ENCODE measurements around the gene RAB6A.

DNA sequence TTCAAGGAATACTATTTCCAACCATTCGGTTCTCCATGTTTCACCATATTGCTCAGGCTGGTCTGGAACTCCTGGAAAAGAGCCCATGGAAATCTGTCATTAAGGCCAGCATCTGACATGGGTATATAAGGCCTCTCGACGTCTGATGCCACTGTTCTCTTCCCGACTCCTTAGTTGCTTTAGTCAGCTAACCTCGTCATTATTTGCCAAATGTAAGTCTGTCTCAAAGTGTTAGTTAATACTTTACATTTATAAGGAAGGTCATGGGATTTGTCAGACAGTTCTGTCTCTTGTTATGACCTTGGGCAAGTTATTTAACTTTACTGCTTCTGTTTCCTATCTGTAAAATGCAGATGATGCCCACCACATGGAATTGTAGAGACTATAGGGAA, 28.4 kb upstream of the RAB6A start:
- TF ChIP-seq, protein P1, sequence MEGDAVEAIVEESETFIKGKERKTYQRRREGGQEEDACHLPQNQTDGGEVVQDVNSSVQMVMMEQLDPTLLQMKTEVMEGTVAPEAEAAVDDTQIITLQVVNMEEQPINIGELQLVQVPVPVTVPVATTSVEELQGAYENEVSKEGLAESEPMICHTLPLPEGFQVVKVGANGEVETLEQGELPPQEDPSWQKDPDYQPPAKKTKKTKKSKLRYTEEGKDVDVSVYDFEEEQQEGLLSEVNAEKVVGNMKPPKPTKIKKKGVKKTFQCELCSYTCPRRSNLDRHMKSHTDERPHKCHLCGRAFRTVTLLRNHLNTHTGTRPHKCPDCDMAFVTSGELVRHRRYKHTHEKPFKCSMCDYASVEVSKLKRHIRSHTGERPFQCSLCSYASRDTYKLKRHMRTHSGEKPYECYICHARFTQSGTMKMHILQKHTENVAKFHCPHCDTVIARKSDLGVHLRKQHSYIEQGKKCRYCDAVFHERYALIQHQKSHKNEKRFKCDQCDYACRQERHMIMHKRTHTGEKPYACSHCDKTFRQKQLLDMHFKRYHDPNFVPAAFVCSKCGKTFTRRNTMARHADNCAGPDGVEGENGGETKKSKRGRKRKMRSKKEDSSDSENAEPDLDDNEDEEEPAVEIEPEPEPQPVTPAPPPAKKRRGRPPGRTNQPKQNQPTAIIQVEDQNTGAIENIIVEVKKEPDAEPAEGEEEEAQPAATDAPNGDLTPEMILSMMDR (IDR thresholded peaks at IDR 0.05; ENCODE audit: low read length): no peak
- no peak for TF ChIP-seq EZH2 (optimal IDR thresholded peaks at IDR 0.05; ENCODE audit: low read depth, low read length)

All from MM.1S (cell line).